Neuronal stem cell (in vitro differentiated cells): ENCODE measurements around the gene PRDM5.

Experiments
- DNase-seq: peaks from one replicate; pipeline ENCODE4 v3.0.0-alpha.2; 2013; ENCODE audit warnings: low spot score
- H2AFZ ChIP-seq: one replicate; pipeline ENCODE4 v1.6.1; 2013; ENCODE audit warnings: mild to moderate bottlenecking, low read length, inconsistent platforms
- H2AK5ac ChIP-seq: 2 replicates; pipeline ENCODE4 v1.6.1; 2013; ENCODE audit warnings: low read depth, mild to moderate bottlenecking, inconsistent platforms, low read length, moderate library complexity, mixed read lengths
- H2BK120ac ChIP-seq: 2 replicates; pipeline ENCODE4 v1.6.1; 2013; ENCODE audit warnings: low read depth, mild to moderate bottlenecking, inconsistent platforms, low read length, moderate library complexity, mixed read lengths
- H2BK12ac ChIP-seq: one replicate; pipeline ENCODE4 v1.6.1; 2013; ENCODE audit warnings: low read length, inconsistent platforms
- H2BK15ac ChIP-seq: 2 replicates; pipeline ENCODE4 v1.6.1; 2013; ENCODE audit warnings: mild to moderate bottlenecking, low read length, inconsistent platforms, mixed read lengths
- H2BK5ac ChIP-seq: one replicate; pipeline ENCODE4 v1.6.1; 2013; ENCODE audit warnings: inconsistent platforms, mild to moderate bottlenecking, low read length, moderate library complexity
- H3K14ac ChIP-seq: one replicate; pipeline ENCODE4 v1.6.1; 2013; ENCODE audit warnings: low read length, inconsistent platforms
- H3K18ac ChIP-seq: 2 replicates; pipeline ENCODE4 v1.6.1; 2013; ENCODE audit warnings: low read length, inconsistent platforms
- H3K23ac ChIP-seq: 2 replicates; pipeline ENCODE4 v1.6.1; 2013; ENCODE audit warnings: low read depth, mild to moderate bottlenecking, mixed read lengths, low read length, inconsistent platforms; ENCODE audit not compliant: poor library complexity
- H3K27ac ChIP-seq: replicated peaks from 3 replicates; pipeline ENCODE4 v1.5.1; 2013; ENCODE audit warnings: low read length, inconsistent platforms
- H3K27me3 ChIP-seq, 3 experiments: 2 replicates each; pipeline ENCODE4 v1.6.1; 2013; ENCODE audit warnings: low read length in 3 of 3, mild to moderate bottlenecking in 2 of 3, inconsistent platforms in 1 of 3, low read depth in 1 of 3, mixed read lengths in 1 of 3, moderate library complexity in 1 of 3; ENCODE audit not compliant: control insufficient read depth in 3 of 3, insufficient read depth in 3 of 3
- H3K36me3 ChIP-seq, 2 donors: replicated peaks in 1 of 2; 2 replicates each; pipeline ENCODE4 v1.6.1; 2013; ENCODE audit warnings: low read length in 2 of 2; ENCODE audit not compliant: control insufficient read depth in 2 of 2, insufficient read depth in 2 of 2
- H3K4ac ChIP-seq: 2 replicates; pipeline ENCODE4 v1.6.1; 2013; ENCODE audit warnings: inconsistent platforms, mild to moderate bottlenecking, low read length, moderate library complexity
- H3K4me1 ChIP-seq, 2 donors: 1 replicate in 1 of 2; 2 replicates in 1 of 2; pipeline ENCODE4 v1.6.1; 2013; ENCODE audit warnings: low read length in 2 of 2, low read depth in 1 of 2; ENCODE audit not compliant: control insufficient read depth in 2 of 2, insufficient read depth in 1 of 2
- H3K4me2 ChIP-seq: one replicate; pipeline ENCODE4 v1.6.1; 2013; ENCODE audit warnings: mild to moderate bottlenecking, low read length, inconsistent platforms; ENCODE audit not compliant: insufficient read depth, poor library complexity, severe bottlenecking
- H3K4me3 ChIP-seq, 2 donors: 2 replicates each; pipeline ENCODE4 v1.5.1; 2013; ENCODE audit warnings: low read length in 2 of 2, mild to moderate bottlenecking in 2 of 2, inconsistent platforms in 1 of 2, moderate library complexity in 1 of 2
- H3K79me1 ChIP-seq: one replicate; pipeline ENCODE4 v1.6.1; 2013; ENCODE audit warnings: low read depth, mild to moderate bottlenecking, inconsistent platforms, low read length, moderate library complexity
- H3K9ac ChIP-seq: one replicate; pipeline ENCODE4 v1.6.1; 2013; ENCODE audit warnings: mild to moderate bottlenecking, low read depth, low read length, inconsistent platforms; ENCODE audit not compliant: poor library complexity
- H3K9me3 ChIP-seq, 2 donors: replicated peaks in 1 of 2; 2 replicates each; pipeline versions ENCODE3 to v1.6.1; 2013; ENCODE audit warnings: low read length in 2 of 2, mild to moderate bottlenecking in 2 of 2, inconsistent platforms in 1 of 2, low read depth in 1 of 2, mixed read lengths in 1 of 2, moderate library complexity in 1 of 2; ENCODE audit not compliant: control insufficient read depth in 2 of 2, insufficient read depth in 1 of 2
- H4K8ac ChIP-seq: one replicate; pipeline ENCODE4 v1.6.1; 2013; ENCODE audit warnings: low read depth, mild to moderate bottlenecking, inconsistent platforms, low read length, moderate library complexity
- H4K91ac ChIP-seq: one replicate; pipeline ENCODE4 v1.6.1; 2013; ENCODE audit warnings: low read length, low read depth, mild to moderate bottlenecking, inconsistent platforms; ENCODE audit not compliant: poor library complexity
- WGBS, 2 donors: extraction: QIAGEN DNeasy Blood & Tissue Kit; methylation state at CpG; one replicate each; pipeline ENCODE4 v1.1.7; 2013; ENCODE audit warnings: missing lambda C conversion rate in 2 of 2, mixed read lengths in 1 of 2; ENCODE audit not compliant: insufficient read length in 2 of 2, insufficient replicate concordance in 1 of 2; ENCODE audit errors: extremely low coverage in 2 of 2; 5-methylcytosine and 5-hydroxymethylcytosine counted together

Gene PRDM5

DNA sequence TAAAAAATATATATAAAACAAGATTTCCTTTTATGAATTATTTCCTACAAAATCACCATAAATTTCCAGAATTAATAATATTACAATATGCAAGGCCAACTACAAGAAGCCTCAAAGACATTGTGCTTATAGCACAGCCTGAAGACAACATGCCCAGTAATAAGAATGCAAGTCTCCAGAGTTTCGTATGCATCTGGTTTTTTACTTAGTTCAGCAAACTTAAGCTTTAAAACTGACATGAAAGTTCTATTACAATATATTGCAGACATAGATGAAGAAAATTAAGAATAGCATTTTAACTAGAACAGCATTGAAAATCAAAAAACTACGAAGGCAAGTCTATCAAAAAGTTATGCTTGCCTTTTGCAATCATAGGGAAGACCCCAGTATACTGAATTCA, 107.6 kb downstream of the PRDM5 start:
- no peak overlapping the region for H2AK5ac ChIP-seq
- H3K36me3 ChIP-seq = no peaks in the 10 kb centered on the region
- no peak overlapping the region for H4K91ac ChIP-seq
- H3K4me2 ChIP-seq = no peak overlapping the region
- H4K8ac ChIP-seq = no peak overlapping the region
- peaks cover 0 to 8% of the 10 kb centered on the region in 2 donors for H3K9me3 ChIP-seq
- H3K4me1 ChIP-seq = peaks cover 0 to 3% of the 10 kb centered on the region in 2 donors
- no peak for DNase-seq
- WGBS, 2 donors = no CpG with 5 or more reads among the region's 2 CpGs
- no peak overlapping the region for H3K18ac ChIP-seq
- no peaks in the 10 kb centered on the region for H3K79me1 ChIP-seq
- no peak overlapping the region for H2BK5ac ChIP-seq
- H2BK120ac ChIP-seq = no peak overlapping the region
- H3K4me3 ChIP-seq = no peak overlapping the region
- H3K27me3 ChIP-seq = no peaks in the 10 kb centered on the region
- no peak overlapping the region for H3K27ac ChIP-seq
- H3K23ac ChIP-seq = no peak overlapping the region
- H2AFZ ChIP-seq = no peak overlapping the region
- no peak overlapping the region for H3K4ac ChIP-seq
- H2BK12ac ChIP-seq = no peak overlapping the region
- H3K9ac ChIP-seq = no peak overlapping the region
- no peak overlapping the region for H2BK15ac ChIP-seq
- no peak overlapping the region for H3K14ac ChIP-seq

DNA sequence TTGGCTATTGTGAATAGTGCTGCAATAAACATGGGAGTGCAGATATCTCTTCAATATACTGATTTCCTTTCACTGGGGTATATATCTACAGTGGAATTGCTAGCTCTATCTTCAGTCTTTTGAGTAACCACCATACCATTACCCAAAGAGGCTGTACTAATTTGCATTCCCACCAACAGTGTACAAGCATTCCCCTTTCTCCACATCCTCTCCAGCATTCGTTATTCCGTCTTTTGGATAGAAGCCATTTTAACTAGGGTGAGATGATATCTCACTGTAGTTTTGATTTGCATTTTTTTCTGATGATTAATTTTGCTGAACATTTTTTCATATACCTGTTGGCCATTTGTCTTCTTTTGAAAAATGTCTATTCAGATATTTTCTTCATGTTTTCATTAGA, 110.3 kb downstream of the PRDM5 start:
- no peak overlapping the region for H3K4ac ChIP-seq
- no peak overlapping the region for H2AFZ ChIP-seq
- no peak overlapping the region for H3K14ac ChIP-seq
- no peak overlapping the region for H2BK120ac ChIP-seq
- no peak overlapping the region for H3K18ac ChIP-seq
- no peaks in the 10 kb centered on the region for H3K79me1 ChIP-seq
- peaks cover 5 to 12% of the 10 kb centered on the region in 2 donors for H3K9me3 ChIP-seq
- no peak overlapping the region for H4K8ac ChIP-seq
- H2BK5ac ChIP-seq = no peak overlapping the region
- peaks cover 0 to 6% of the 10 kb centered on the region in 2 donors for H3K36me3 ChIP-seq
- H2AK5ac ChIP-seq = no peak overlapping the region
- H2BK12ac ChIP-seq = no peak overlapping the region
- H2BK15ac ChIP-seq = no peak overlapping the region
- no peak overlapping the region for H3K4me3 ChIP-seq
- no peak overlapping the region for H3K23ac ChIP-seq
- no CpG with 5 or more reads among the region's 2 CpGs for WGBS, 2 donors
- H4K91ac ChIP-seq = no peak overlapping the region
- H3K4me1 ChIP-seq = peaks cover 0 to 3% of the 10 kb centered on the region in 2 donors
- H3K27me3 ChIP-seq = no peaks in the 10 kb centered on the region
- H3K27ac ChIP-seq = no peak overlapping the region
- no peak overlapping the region for H3K4me2 ChIP-seq
- no peak overlapping the region for H3K9ac ChIP-seq
- no peak for DNase-seq

DNA sequence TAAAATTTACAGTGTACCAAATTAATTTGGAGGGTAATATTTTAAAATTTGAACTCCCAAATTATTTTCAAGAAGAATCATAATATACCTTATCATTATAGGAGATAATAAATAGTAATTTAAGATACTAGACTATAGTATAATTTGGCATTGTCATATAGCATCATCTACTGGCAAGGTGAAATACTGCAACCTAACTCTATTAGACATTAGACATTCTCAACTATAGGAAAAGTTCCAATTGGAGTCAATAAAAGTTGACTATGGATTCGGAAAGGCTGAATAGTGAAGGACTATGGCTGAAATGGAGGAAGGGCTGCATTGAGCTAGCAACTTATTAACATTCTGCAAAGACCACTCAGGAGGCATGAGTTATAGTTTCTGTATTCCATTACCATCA, 113.0 kb downstream of the PRDM5 start:
- Histone ChIP-seq H3K79me1 (no peaks in the 10 kb centered on the region), H2BK120ac (no peak overlapping the region), H3K4me1 (no peaks in the 10 kb centered on the region), H3K23ac (no peak overlapping the region), H3K4me3 (no peak overlapping the region), H4K91ac (no peak overlapping the region), H3K27me3 (no peaks in the 10 kb centered on the region), H2AK5ac (no peak overlapping the region), H3K4ac (no peak overlapping the region), H3K4me2 (no peak overlapping the region), H3K27ac (no peak overlapping the region), H3K14ac (no peak overlapping the region), H3K9ac (no peak overlapping the region), H3K18ac (no peak overlapping the region), H2BK15ac (no peak overlapping the region), H3K9me3 (peaks cover 5 to 12% of the 10 kb centered on the region in 2 donors), H2AFZ (no peak overlapping the region), H2BK5ac (no peak overlapping the region), H3K36me3 (peaks cover 0 to 6% of the 10 kb centered on the region in 2 donors), H2BK12ac (no peak overlapping the region), H4K8ac (no peak overlapping the region)
- WGBS, 2 donors = no CpG with 5 or more reads among the region's 1 CpG
- DNase-seq = no peak

DNA sequence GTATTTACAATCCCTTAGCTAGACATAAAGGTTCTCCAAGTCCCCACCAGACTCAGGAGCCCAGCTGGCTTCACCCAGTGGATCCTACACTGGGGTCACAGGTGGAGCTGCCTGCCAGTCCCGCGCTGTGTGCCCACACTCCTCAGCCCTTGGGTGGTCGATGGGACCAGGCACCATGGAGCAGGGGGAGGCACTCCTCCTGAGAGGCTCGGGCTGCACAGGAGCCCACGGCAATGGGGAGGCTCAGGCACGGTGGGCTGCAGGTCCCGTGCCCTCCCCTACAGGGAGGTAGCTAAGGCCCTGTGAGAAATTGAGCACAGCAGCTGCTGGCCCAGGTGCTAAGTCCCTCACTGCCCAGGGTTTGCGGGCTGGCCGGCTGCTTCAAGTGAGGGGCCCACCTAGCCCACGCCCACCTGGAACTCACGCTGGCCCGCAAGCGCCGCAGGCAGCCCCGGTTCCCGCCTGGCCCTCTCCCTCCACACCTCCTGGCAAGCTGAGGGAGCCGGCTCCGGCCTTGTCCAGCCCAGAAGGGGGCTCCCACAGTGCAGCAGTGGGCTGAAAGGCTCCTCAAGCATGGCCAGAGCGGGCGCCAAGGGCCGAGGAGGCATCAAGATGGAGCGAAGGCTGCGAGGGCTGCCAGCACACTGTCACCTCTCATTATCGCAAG, 113.9 kb downstream of the PRDM5 start:
- H3K9me3 ChIP-seq = peaks cover 5 to 12% of the 10 kb centered on the region in 2 donors
- no peak for DNase-seq

More for the DNA sequence above, 113.9 kb downstream of the PRDM5 start:
- no peak overlapping the region for H2AK5ac ChIP-seq
- no peak overlapping the region for H2BK15ac ChIP-seq
- H4K91ac ChIP-seq = no peak overlapping the region
- no peak overlapping the region for H2BK12ac ChIP-seq
- H3K18ac ChIP-seq = peak overlapping the region; percentile 35
- H3K4me2 ChIP-seq = no peak overlapping the region
- no peak overlapping the region for H3K4ac ChIP-seq
- H3K4me3 ChIP-seq = no peak overlapping the region
- no peaks in the 10 kb centered on the region for H3K4me1 ChIP-seq
- H3K27me3 ChIP-seq = no peaks in the 10 kb centered on the region
- H3K27ac ChIP-seq = no peak overlapping the region
- H3K79me1 ChIP-seq = no peaks in the 10 kb centered on the region
- H3K36me3 ChIP-seq = peaks cover 0 to 6% of the 10 kb centered on the region in 2 donors
- H2BK5ac ChIP-seq = no peak overlapping the region
- no CpG with 5 or more reads among the region's 24 CpGs for WGBS, 2 donors
- no peak overlapping the region for H2AFZ ChIP-seq
- H2BK120ac ChIP-seq = no peak overlapping the region
- peak overlapping the region; percentile 47 for H3K14ac ChIP-seq
- H3K23ac ChIP-seq = no peak overlapping the region
- no peak overlapping the region for H3K9ac ChIP-seq
- no peak overlapping the region for H4K8ac ChIP-seq
